Stimulated activated CD4-positive, alpha-beta T cell treated with anti-CD3 and anti-CD28 coated beads, Interleukin-12 subunit alpha, Interleukin-12 subunit beta, amount 100 ng/mL, for 24 hours (primary cell): ENCODE results near the gene PSENEN.

ENCODE experiments used
- DNase-seq, 2 experiments: peaks; one replicate each; pipeline ENCODE4 v3.0.0-alpha.2; 2020; ENCODE audit warnings: low read depth in 2 of 2

PSENEN gene

DNA sequence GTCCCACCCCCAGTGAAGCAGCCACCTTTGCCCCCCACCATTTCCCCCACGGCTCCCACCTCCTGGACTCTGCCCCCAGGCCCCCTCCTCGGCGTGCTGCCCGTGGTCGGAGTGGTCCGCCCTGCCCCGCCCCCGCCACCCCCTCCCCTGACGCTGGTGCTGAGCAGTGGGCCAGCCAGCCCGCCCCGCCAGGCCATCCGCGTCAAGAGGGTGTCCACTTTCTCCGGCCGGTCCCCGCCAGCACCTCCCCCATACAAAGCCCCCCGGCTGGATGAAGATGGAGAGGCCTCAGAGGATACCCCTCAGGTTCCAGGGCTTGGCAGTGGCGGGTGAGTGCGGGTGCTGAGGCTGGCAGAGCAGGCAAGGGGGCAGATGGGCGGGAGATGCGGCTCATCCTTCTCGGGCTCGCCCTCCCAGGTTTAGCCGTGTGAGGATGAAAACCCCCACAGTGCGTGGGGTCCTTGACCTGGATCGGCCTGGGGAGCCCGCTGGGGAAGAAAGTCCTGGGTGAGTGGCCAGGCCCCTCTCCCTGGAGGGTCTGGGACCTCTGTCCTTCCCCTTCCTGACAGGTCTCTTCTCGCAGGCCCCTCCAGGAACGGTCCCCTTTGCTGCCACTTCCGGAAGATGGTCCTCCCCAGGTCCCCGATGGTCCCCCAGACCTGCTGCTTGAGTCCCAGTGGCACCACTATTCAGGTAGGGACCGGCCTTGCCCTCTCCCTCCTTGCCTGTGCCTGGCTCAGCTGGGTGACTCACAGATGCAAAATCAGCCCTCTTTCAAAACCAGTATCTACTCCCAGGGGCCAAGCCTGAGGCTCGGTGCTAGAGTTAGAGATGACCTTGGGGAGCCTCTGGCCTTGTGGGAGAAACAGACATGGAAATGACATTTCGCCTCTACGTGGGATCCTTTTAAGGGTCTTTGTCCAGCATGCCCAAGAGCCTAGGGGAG, 12.0 kb upstream of the PSENEN start:
- DNase-seq = no peak

- no peak for DNase-seq
These were observed 11.2 kb upstream of the PSENEN start for GRCh38 chr19:35734273-35734672.

DNA sequence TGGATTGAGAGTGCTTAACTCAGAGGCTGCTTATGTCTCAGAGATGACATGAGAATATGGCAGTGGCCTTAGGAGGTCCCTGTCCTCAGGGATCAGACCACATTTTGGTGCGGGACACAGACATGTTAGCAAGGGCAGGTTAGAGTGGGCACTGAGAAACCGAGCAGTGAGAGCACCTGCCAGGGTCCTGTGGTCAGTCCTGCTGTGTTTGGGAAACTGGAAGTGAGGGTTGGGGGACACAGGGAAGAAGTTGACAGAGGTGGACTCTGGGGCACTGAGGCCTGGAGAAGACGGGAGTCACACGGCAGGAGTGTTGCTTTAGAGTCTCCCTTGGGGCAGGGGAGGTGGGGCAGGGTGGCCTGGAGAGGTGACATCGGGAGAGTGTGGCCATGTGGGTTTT, 10.6 kb upstream of the PSENEN start:
- no peak for DNase-seq

DNA sequence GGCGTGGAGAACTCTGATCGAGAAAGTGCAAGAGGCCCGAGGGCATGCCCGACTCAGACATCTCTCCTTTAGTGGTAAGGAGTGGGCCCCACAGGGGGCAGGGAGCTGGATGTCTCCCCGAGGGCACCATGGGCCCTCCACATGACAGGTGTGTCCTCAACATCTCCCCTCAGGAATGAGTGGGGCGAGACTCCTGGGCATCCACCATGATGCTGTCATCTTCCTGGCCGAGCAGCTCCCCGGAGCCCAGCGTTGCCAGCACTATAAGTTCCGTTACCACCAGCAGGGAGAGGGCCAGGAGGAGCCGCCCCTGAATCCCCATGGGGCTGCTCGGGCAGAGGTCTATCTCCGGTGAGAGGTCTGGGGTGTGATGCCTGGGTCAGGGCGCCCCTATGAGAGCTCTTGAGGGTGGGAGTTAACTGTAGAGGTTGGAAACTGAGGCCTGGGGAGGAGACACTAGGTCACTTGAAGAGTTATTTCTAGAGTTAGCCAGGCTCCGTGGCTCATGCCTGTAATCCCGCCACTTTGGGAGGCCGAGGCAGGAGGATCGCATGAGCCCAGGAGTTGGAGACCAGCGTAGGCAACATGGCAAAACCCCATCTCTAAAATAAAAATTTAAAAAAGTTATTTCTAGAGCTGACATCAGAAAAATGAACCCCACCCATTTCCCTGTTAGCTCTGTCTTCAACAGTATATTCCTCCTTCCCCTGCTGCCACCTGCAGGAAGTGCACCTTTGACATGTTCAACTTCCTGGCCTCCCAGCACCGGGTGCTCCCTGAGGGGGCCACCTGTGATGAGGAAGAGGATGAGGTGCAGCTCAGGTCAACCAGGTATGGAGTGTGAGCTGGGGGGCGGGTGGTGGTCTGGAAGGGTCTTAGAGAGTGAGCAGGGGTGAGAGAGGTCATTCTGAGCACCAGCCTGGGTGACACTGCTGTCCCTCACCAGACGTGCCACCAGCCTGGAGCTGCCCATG, 8.3 kb upstream of the PSENEN start:
- DNase-seq = no peak

DNA sequence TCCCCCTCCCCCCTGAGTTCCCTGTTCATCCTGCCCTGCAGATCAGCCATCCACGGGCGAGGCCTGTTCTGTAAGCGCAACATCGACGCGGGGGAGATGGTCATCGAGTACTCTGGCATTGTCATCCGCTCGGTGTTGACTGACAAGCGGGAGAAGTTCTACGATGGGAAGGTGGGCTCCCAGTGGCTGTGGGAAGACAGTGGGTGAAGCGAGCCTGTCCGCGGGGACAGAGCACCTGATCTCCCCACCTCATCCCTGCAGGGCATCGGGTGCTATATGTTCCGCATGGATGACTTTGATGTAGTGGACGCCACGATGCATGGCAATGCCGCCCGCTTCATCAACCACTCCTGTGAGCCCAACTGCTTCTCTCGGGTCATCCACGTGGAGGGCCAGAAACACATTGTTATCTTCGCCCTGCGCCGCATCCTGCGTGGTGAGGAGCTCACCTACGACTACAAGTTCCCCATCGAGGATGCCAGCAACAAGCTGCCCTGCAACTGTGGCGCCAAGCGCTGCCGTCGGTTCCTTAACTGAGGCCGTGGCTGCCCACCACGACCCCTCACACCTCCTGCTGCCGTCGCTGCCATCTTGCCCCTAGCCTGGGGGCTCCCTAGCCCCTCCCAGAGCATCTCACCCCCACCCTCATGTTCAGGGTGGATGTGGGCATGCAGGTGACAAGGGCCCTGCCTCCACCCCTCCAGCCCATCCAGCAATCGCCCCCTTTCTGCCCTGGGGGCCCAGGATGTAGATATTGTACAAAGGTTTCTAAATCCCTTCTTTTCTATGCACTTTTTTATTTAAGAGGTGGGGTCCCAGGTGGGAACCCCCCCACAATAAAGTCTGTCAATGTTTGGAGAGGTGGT, 7.2 kb upstream of the PSENEN start:
- DNase-seq = no peak

GRCh38 chr19:35738887-35739229, 6.6 kb upstream of the PSENEN start:
- no peak for DNase-seq

DNA sequence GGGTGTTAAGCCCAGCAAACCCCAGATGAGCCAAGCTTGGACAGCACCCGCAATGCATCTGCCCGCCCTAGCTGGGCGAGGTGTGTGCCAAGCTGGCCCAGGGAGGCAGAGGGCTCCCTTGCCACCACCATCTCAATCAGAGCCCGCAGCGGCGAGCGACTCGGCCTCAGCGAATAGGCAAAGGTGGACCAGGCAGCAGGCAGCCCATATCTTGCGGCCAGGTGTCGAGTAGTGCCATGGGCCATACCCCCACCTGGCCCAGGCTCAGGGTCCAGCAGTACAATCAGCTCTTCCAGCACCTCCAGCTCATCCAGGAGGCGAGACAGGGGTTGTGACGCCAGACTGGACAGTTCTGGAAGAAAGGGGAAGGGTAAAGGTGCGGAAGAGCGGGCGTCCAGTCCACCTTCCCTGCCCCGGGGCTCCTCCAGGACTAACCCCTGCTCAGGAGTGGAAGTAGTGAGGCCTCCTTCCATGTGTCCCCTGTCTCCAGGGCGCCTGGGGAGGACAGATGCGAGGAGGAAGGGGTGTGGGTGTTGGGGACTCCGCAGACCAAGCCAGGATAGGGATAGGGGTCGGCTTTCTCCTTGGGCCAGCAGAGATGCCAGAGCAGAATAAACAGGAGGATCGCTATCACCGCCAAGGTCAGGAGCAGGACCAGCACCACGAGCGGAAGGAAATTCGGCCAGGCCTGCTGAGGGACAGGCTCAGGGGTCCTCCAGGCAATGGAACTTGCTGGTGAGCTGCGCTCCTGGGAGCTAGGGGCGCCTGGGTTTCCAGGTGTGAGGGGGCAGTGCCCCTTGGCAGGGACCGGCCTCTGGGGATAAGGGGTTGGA, 6.0 kb upstream of the PSENEN start:
- no peak for DNase-seq

GRCh38 chr19:35740108-35740422, 5.4 kb upstream of the PSENEN start:
- DNase-seq = no peak

DNA sequence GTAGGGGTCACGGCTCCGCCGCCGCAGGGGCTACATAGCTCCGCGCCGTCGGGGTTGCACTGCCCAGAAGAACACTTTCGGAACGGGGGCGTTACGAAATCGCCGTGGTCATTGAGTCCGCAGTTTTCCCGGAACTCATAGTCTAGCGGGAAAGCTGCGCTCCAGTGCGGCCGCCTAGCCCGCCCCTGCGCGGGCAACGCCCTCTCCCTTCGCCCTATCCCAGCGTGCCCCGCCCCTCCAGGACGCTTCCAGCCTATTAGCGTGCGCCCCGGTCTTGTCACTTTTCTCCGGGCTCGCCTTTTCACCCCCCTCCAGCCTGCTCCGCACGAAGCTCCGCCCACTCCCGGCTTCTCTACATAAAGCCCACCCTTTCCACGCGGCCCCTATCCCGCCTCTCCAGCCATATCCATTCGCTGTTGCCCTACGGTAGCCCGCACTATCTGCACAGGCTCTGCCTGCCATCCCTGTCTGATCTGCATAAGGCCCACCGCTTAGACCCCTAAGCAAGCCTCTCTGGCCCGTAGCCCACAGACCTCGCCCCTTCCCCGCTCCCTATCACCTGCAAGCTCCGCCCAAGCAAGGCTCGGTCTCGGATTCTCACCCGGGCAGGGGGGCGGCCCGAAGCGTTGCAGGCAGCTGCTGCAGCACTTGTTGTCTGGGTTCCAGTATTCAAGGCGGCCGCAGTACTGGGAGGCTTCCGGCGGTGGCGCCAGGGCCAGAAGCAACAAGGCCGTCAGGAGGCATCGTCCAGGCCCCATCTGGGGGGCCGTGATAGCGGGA, 4.8 kb upstream of the PSENEN start:
- DNase-seq = peak; percentile 88 to 96

- DNase-seq = no peak
These were observed 4.3 kb upstream of the PSENEN start for GRCh38 chr19:35741203-35741515.

DNA sequence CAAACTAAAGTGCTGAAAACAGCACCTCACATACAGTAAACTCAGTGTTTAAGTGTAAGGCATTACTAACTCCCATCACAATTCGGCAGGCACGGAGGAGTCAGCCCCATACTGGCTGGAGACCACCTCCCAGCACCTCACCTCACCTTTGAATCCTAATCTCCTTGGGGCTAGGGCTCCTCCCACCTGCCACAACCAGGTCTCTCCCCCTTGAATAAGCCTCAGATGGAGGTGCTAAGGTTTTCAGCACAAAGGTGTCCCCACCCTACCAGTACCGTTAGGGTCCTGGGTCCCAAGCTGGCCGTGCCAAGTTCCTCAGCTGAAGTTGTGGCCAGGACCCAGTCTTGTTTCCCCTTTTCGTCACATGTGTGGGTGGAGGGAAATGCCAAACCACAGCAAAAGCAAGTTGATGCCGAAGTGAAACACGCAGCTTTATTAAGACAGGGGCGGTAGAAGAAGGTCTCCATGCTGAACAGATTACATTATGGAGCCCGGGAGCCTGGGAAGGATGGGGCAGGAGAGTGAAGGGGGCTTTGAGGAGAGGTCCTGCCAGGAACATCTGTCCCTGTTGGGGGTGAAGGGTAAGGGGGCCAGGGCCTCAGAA, 3.2 kb upstream of the PSENEN start, which contains the start of gene IGFLR1:
IGFLR1 (minus strand) TSS at position 332 of the 604 bp plus-strand sequence. CDS start 1,272 bp downstream, outside the sequence.
- peak; percentile 50 to 61 for DNase-seq

GRCh38 chr19:35743640-35744429, 1.6 kb upstream of the PSENEN start:
- DNase-seq = no peak

DNA sequence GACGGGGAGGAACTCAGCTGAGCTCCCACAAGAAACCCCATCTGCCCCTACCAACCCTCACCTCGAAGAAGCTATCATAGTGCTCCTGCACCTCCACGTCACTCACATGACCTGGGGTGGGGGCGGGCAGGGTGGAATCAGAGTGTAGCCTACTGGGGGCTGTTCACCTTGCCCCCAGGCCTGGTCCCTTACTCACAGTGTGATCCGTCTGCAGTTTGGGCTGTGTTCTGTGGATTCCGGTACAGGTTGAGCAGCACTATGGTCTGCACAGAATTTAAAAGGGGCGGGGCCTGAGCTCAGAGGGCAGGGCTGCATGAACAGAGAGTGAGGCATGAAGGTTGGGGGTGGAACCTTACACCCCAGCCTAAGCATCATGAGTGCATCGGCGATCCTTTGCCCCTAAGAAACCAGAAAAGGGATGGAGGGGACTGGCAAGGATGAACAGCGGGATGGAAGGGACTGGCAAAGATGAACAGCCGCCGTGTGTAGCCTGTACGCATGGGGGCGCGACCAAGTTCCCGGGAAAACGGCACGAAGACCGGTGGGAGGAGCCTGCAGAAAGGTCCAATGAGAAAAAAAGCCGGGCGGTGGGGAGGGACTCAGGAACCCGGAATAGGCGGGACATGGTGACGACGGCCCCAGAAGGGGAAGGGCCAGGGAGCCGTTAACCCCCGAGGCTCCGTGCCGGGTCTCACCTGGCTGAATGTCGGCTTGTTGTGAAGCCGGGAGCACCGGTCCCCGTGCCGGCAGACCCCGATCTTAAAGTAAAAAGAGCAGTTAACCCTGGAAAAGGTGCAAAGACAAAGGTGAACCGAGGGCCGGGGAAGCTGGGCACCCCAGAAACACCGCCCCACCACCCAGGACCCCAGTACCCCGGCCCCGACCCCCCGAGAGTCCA, 772 bp upstream of the PSENEN start:
- peak; percentile 89 to 91 for DNase-seq

- no peak for DNase-seq
These were observed 624 bp downstream of the PSENEN start for GRCh38 chr19:35746087-35746462.

DNA sequence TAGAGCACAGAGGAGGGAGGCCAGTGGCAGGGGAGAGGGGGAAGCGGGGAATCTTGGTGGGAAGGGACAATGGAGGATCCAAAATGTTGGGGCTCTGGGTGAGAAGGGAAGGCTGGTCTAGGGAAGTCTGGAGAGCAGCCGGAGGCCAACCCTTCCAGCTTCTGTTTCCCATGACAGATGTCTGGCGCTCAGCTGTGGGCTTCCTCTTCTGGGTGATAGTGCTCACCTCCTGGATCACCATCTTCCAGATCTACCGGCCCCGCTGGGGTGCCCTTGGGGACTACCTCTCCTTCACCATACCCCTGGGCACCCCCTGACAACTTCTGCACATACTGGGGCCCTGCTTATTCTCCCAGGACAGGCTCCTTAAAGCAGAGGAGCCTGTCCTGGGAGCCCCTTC, 1.1 kb downstream of the PSENEN start:
- DNase-seq = no peak

DNA sequence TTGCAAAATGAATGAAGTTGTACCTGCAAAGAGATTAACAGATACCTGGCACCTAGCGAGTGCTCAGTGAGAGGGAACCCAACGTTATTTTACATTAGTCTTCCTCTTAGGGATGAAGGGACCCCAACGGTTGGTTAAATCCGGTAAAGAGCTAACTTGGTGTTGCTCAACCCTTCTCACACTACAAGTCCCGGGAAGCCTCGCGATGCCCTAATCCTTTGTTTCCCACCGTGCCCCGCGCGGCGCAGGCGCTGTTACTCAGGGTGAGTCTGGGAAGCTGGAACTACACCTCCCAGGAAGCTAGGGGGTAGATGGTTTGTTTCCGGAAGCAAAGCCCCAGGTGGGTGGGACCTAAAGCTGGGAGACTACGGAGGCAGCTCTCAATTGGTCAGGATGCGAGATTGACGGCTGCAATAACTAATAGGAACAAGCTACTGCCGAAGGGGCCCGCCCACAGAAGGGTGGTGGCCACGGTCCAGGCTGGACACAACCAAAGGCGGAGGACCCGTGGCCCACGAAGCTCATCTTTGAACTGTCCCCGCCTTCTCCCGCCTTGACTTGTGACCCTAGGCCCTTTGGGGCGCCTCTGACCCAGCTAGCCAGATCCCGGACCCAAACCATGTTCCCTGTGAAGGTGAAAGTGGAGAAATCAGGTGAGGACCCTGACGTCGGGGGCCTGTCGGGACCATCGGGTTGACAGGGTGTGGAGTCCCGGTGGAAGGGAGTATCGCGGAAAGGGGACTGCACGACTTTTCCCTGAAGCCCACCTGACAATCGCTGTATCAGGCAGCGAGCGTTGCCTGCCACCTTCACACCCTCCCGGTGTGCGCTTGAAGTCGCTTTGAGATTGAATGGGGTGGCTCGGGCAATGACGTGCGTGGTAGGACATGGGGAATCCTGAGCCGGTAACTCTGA, 2.9 kb downstream of the PSENEN start, which contains the start of gene LIN37:
LIN37 (plus strand) TSS at position 471 of the 915 bp plus-strand sequence; CDS start at position 620, 149 bp downstream.
- DNase-seq = peak; percentile 96 to 97

GRCh38 chr19:35750167-35750566, 4.7 kb downstream of the PSENEN start:
- DNase-seq = no peak
